Kidney (tissue), 14 donors: ENCODE measurements around the gene SARM1. TPM values are rescaled to one million over a fixed set of nuclear protein-coding genes. Genes with fewer than 3 reads are reported as not detected.

Source experiments
- DNase-seq, 5 donors: peaks; one replicate each; pipeline ENCODE4 v3.0.0-alpha.2; 2013 to 2020
- FAIRE-seq: peaks from 2 replicates; lab custom pipeline; 2012; peaks lifted over from hg19 to GRCh38; lab: Jason Lieb, UNC
- H3K27ac ChIP-seq, 2 donors: one replicate each; pipeline ENCODE4 v1.7.0; 2013; ENCODE audit warnings: low read depth in 2 of 2, low read length in 2 of 2, inconsistent platforms in 1 of 2
- H3K27me3 ChIP-seq: one replicate; pipeline ENCODE4 v1.7.1; 2013; ENCODE audit warnings: low read length, inconsistent platforms; ENCODE audit not compliant: control insufficient read depth, insufficient read depth
- H3K36me3 ChIP-seq, 3 donors: one replicate each; pipeline versions ENCODE4 v1.7.0 to v1.7.1; 2013; ENCODE audit warnings: low read length in 3 of 3, control low read depth in 1 of 3, inconsistent platforms in 1 of 3; ENCODE audit not compliant: insufficient read depth in 3 of 3, control insufficient read depth in 2 of 3
- H3K4me1 ChIP-seq, 3 donors: one replicate each; pipeline versions ENCODE4 v1.7.0 to v1.7.1; 2013; ENCODE audit warnings: low read length in 3 of 3, inconsistent platforms in 1 of 3, low read depth in 1 of 3; ENCODE audit not compliant: control insufficient read depth in 2 of 3, insufficient read depth in 2 of 3
- H3K4me3 ChIP-seq, 3 donors: one replicate each; pipeline versions ENCODE4 v1.7.0 to v1.8.1; 2013; ENCODE audit warnings: low read length in 3 of 3, control low read depth in 1 of 3, inconsistent platforms in 1 of 3
- H3K9ac ChIP-seq, 3 donors: one replicate each; pipeline versions ENCODE4 v1.7.0 to v1.7.1; 2013; ENCODE audit warnings: low read length in 3 of 3, control low read depth in 1 of 3, inconsistent platforms in 1 of 3
- H3K9me3 ChIP-seq, 3 donors: one replicate each; pipeline versions ENCODE4 v1.7.0 to v1.7.1; 2013; ENCODE audit warnings: low read length in 3 of 3, control low read depth in 1 of 3, inconsistent platforms in 1 of 3; ENCODE audit not compliant: control insufficient read depth in 2 of 3, insufficient read depth in 1 of 3
- CTCF ChIP-seq: IDR thresholded peaks from 3 replicates; pipeline ENCODE4 v1.5.1; 2012; ENCODE audit warnings: mild to moderate bottlenecking, moderate library complexity, borderline replicate concordance; ENCODE audit not compliant: insufficient read depth; ENCODE audit errors: extremely low read depth
- intact Hi-C: fragments of 100-400 bp; cut with DNase I; formaldehyde crosslinking; loops from one replicate; pipeline ENCODE4 v1.11.1; 2022
- polyA plus RNA-seq: library from polyadenylated mRNA; stranded (reverse); fragments of 350-450 nt; fragmentation: Illumina TruSeq; extraction: RNeasy Lipid Tissue Mini Kit (QIAGEN cat#74804); gene quantifications from one replicate; pipeline ENCODE4 v1.2.3, GENCODE V29; 2014; ENCODE audit warnings: low read depth, low replicate concordance; ENCODE audit not compliant: insufficient read depth
- total RNA-seq: library from RNA; stranded (reverse); fragmentation: NEBNext Ultra II Directional; extraction: Animal tissue kit (Norgen Biotek cat#: 25700); gene quantifications from one replicate; pipeline ENCODE4 v1.2.1, GENCODE V29; 2021
- donor health status: control.
- donor health status: control.
- donor health status: control.
- donor health status: control.
- donor health status: control.
- donor health status: DM: yes; HTN: yes; CAD: no.
- donor health status: Normal renal cell carcinoma (clear cell type).

Gene SARM1
- total and polyA plus RNA-seq, 2 donors from 2014 or later = 10.4 to 23.8 TPM

DNA sequence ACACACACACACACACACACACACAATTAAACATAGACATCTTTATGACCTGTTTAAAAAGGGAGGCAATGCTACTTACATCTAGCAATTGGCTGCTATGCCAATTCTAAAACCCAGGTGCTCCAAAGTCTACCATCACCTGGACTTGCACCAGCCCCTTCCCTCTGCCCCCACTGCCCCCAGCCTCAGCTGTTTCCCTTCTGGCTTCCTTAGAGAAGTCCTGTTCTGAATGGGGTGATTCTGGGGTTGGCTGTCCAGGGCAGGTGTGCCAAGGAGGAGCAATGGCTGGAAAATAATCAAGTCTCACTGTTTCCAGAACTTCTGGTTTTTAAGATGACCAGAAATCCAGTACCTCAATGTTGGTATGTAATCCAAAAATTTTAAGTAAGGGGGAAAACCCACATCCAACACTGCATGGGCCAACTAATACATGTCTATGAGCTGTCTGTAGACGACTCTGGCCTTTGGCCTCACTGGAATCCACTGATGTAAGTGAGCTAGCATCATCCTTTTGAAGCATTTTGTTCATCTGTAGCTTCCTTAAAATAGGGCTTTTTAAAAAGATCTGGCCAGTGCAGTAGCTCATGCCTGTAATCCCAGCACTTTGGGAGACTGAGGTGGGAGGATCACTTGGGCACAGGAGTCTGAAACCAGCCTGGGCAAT, 38.3 kb upstream of the SARM1 start:
- no peak overlapping the region for H3K27ac ChIP-seq
- H3K4me3 ChIP-seq = no peak overlapping the region
- H3K4me1 ChIP-seq = peaks cover 6 to 19% (median 13%) of the 10 kb centered on the region in 3 donors

DNA sequence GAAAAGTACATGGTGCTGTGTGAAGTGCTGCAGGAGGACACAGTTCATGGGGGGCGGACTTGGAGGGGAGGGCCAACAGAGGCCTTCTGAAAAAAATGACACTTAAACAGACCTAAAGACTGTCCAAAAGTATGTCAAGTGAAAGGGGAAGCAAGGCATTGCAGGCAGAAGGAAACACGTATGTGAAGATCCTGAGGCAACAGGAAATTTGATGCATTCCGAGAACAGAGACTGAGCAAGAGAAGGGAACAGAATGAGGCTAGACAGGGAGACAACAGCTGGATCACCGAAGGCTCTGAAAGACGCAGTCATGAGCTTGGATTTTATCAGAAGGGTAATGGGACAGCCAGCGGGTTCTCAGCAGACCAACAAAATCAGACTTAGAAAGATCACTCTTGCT, 37.3 kb upstream of the SARM1 start:
- no peak for TF ChIP-seq CTCF
- Histone ChIP-seq H3K9me3 (no peaks in the 10 kb centered on the region), H3K4me3 (peak overlapping the region; percentile 89 to 96 (median 89)), H3K9ac (peak overlapping the region in 2 of 3 donors; percentile 86 to 87), H3K27ac (no peak overlapping the region), H3K4me1 (peaks cover 6 to 19% (median 13%) of the 10 kb centered on the region in 3 donors), H3K27me3 (no peaks in the 10 kb centered on the region), H3K36me3 (peaks cover 1 to 15% (median 12%) of the 10 kb centered on the region in 3 donors)
- FAIRE-seq (no peak), DNase-seq (peak in 1 of 5 donors; percentile 28)
- intact Hi-C loops = no loop called here

More for the DNA sequence above, 38.3 kb upstream of the SARM1 start:
- H3K9me3 ChIP-seq = no peaks in the 10 kb centered on the region
- no peak overlapping the region for H3K9ac ChIP-seq
- TF ChIP-seq CTCF = no peak
- peak in 1 of 5 donors; percentile 40 for DNase-seq
- peaks cover 3 to 22% (median 14%) of the 10 kb centered on the region in 3 donors for H3K36me3 ChIP-seq
- intact Hi-C loops = no loop called here
- FAIRE-seq = no peak
- H3K27me3 ChIP-seq = no peaks in the 10 kb centered on the region

DNA sequence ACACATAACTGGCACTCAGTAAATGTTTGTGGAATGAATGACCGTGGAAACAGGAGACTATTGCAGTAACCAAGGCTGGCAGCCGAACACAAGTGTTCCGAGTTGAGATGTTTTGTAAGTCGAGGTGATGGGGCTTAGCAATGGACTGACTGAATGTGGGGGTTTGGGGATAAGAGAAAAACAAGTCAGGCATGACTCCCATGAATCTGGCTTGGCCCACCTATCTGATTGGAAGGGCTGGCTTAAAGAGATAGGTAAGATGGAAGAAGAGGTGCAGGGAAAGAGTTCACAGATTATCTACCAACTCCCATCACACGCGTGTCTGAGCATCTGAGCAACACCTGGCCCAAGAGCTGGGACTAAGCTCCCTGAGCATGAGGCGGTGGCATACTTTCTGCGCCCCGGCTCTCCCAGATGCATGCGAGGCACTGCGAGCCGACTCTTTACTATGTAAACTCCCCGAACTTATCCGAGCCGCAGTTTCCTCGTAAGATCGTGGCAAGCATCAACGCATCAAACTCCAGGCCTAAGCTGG, 36.8 kb upstream of the SARM1 start:
- H3K27ac ChIP-seq = peak overlapping the region; percentile 75 to 88
- DNase-seq (no peak), FAIRE-seq (no peak)
- no peaks in the 10 kb centered on the region for H3K9me3 ChIP-seq
- intact Hi-C loops = no loop called here
- H3K27me3 ChIP-seq = no peaks in the 10 kb centered on the region
- TF ChIP-seq CTCF = no peak
- H3K4me1 ChIP-seq = peaks cover 6 to 19% (median 13%) of the 10 kb centered on the region in 3 donors
- H3K4me3 ChIP-seq = peak overlapping the region; percentile 89 to 96 (median 89)
- peaks cover 0 to 16% (median 10%) of the 10 kb centered on the region in 3 donors for H3K36me3 ChIP-seq
- H3K9ac ChIP-seq = peak overlapping the region; percentile 84 to 87 (median 86)
